Stimulated activated CD8-positive, alpha-beta memory T cell treated with anti-CD3 and anti-CD28 coated beads, Interleukin-2, amount 100 ng/mL, for 1 hour (primary cell): Measurements from ENCODE around the gene GLI3.

ENCODE experiments used
- DNase-seq, 2 donors: peaks; one replicate each; pipeline ENCODE4 v3.0.0-alpha.2; 2020; ENCODE audit warnings: low read depth in 2 of 2

GLI3 gene

DNA sequence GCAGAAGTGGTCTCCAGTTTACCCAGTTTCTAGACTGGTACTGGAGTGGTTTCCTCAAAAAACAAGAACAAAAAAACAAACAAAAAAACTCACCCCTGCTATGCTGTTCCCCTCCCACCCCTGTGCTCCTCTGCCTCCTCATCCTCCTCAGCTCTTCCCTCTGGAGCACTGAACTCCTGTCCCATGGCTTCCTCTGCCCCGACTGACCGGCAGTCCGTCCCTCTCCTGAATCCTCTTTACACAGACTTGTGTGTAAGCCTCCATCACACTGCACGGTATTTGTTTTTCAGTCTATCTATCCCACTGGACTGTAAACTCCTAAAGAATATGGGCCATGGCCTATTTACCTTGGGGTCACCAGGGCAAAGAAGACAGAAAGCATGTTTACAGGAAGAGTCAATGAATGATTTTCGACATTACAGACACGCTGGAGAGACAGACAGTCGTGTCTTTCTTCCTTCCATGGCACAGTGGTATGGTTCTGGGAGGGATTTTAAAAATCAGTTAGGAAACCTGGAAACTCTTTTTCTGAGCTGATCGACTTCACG is 265.3 kb downstream of the GLI3 start:
- no peak for DNase-seq

DNA sequence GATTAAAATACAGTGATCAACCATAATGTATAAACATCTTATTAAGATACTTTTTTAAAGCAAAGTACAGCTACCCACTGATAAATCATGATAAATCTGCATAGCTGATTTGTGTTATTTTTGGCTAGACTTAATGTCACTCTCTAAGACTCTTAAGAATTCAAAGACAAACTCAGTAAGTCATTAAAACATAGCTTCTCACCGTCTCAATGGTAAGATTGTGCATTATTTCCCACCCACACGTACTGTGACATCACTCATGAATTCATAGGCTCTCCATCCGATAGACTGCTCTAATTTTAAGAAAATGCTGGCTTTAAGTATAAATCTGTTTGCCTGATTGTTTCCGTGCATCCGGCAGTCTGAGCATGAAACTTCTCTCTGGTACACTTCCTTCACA is 266.1 kb downstream of the GLI3 start:
- DNase-seq, result no peak

DNA sequence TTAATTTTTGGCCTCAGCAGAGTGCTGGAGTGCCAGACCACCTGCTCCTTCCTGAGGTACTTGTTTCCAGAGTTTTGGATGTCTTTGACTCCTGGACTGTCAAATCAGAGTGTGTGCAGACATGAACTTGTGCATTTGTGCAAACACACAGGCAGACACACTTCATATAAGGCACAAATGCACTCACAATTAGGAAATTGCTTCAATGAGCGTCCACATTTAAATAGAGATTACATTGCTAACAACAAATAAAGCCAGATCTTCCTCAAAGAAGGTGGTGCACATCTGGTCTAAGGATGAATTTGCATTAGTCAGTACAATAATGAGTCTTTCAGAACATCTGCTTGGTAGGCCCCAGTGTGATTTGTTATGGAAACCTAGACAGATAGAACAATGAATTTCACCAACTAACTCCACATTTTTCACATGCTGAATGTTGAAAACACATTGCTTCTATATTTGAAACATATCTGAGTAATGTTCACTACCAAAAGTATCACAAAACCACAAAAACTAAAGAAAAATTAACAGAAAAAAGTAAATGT is 267.4 kb downstream of the GLI3 start:
- DNase-seq, result no peak

DNA sequence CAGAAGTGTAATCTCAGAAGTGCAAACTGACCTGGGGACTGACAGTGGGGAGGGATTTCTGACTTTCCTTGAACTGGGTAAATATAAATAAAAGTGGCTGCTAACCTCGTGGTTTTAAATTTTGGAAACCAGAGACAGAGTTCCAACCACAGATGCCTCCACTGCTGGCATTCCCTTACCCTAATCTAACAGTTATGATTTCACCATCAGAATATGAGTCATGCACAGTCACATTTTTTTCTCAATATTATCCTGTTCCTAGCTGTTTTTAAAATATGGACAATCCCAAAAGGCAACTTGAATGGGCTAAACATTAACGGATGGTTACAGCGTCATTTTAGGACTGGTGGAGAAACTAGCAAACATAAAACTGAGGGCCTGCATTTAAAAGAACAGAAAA is 269.9 kb downstream of the GLI3 start:
- DNase-seq, result no peak

DNA sequence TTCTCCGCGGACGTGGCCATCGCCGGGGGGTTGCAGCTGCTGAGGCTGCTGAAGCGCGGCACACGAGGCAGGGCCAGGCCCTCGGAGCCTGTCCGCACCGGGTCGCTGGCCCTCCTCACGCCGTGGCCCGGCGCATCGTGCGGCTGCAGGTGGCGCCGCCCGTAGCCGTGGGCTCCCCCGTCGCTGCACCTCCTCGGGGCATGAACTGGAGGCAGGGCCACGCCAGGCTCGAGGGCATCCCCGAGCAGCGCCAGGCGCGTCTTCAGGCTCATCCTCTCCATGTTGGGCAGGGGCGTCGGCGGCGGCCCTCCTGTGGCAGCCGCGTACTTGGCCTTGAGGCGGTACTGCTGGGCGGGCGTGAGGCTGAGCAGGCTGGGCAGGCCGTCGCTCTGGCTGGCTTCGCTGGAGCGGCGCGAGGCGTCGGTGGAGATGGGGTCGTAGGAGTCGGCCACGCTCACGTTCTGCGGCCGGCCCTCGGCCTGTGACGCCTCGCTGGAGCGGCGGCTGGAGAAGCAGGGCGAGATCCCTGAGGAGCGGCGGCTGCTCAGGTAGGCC is 271.0 kb downstream of the GLI3 start:
- no peak for DNase-seq

DNA sequence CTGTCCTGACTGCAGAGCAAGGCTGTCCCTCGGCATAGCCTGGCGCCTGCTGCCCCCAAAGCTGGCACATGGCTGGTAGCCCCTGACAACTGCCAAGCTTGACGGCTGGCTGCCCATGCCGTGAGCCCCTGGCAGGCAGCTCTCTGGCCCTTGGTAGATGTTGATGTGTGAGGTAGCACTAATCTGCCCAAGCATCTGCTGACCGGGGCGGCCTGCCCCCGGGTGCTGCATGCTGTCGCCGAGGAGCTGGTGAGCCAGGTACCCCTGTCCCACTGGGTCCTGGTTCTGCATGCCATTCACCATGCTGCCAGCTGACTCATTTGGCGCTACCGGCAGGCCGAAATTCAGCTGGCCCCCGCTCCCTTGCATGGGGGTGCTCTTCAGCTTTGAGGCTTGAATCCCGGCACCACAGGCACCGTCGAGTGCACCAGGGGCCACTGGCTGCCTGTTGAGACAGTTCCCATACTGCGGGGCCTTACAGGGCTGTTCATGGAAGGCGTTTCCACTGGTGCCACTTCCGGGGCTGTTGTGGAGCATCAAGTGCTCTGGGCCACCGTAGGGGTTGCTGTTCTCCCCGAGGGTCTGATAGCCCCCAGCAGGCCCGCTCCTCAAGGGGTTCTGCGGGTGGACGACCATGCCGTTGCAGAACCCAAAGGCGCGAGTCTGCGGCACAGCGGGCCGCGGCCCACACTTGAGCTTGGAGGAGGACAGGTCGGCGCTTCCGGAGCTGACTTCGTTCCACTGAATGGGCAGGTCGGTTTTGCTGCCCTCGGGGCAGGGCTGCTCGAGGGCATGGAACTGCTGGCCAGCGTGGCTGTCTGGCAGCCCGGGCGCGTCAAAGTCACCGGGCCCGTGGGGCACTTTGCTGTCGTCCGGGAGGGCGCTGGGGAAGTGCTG is 271.9 kb downstream of the GLI3 start:
- no peak for DNase-seq

DNA sequence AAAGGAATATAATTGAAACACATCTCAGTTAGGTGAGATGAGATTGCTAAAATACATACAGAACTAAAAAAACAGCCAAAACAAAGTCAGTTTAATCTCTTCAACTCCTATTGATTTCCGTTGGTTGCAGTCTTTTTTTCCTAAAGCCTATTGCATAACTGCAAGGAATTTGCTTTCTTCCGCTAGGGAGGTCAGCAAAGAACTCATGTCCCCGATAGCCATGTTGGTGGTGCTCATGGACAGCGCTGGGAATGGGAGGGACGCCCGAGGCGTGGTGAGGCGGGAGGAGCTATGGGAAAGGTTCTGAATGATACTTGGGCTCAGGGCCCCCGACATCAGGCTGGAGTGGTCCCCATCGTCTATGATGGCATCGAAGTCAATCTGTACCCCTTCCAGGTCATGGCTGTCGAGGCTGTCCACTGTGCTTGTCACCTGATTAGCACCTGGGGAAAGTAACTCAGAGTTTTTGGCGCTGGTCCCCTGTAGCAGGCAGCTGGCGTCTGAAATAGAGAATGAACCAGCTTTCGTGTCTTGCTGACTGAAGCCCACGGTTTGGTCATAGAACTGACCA is 272.7 kb downstream of the GLI3 start:
- DNase-seq, result no peak

DNA sequence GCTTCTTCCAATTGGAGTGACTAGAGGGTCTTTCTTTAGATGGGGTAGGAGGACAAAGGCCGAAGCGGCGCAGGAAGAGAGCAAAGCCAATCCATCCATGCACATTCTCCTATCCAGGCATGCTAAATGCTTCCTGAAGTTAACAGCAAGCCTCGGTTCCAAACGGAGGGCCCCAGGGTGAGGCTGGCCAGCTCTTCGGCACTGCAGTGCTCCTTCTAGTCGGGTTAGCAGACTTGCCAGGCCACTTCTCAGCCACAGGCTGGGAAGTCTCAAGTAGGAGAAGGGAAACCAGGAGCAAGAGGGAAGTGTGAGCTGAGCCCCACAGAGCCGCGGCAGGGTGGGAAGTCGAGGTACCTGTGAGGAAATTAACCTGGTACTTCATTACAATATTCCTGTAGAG is 280.3 kb downstream of the GLI3 start:
- no peak for DNase-seq

DNA sequence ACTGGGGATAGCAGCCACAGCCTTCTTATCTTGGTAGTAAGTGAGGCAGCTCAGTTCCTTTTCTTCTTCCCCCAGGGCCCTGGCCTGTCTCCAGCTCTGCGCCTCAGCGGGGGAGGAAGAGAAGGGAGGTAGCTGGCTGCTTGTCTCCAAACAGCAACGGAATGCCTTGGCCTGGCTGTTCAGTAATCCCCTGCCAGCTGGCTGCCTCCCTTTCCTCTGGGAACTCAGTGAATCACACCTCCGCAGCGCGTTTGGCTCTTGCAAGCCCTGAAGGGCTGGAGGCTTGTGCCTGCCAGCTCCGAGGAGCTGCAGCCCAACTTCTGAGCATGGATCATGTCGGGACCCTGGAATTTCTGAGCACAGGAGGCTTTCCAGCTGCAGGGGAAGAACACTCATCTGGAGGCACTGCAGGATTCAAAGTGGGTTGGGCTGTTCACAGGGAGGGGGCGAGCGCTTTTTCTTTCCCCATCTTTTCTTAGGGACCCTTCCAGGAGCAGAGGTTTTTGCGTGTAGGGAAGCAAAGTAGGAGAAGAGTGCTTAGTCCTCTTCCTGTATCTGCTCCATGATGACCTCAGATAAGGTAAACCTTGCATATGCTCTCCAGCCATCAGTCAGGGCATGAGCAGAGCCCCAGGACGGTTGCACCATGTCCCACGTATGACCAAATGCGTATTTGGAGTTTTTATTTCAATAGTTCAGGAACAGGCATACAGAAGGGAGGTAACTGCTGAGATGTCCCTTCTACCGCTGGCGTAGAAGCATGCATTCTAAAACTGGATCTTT is 280.9 kb downstream of the GLI3 start:
- no peak for DNase-seq

DNA sequence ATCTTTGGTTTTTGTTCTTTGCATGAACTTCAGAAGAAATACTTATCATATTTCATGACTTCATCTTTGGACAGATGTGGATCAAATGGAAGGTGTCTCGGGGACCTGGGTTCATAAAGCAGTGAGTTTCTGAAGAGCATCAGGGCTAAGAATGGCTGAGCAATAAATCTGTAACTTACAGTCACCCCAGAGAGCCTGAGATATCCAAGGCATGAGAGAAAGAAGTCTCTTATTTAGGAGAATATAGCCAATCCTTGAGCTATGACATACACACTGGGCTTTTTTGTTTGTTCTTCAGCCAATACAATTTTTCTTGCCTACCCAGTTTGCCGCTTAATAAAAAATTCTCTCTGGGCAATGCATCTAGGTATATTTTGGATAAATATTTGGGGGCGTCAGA is 281.6 kb downstream of the GLI3 start:
- no peak for DNase-seq

DNA sequence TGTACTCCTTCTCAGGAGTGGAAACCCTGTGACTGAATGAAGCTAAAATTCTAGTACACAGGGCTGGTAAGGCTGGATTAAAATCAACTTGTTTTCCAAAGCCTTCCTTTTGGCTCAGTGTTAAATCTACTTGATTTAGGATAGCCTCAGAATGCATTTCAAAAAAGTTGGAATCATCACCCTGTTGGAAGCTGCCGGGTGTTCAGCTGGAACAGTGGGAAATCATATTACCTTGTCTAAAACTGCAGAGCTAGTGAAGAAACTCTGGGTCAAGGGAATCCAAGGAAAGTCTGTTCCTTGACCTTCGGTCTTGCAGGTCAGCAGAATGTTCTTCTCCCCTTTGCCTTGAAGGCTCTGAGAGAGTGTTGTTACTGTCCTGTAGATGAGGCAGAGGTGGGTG is 282.0 kb downstream of the GLI3 start:
- no peak for DNase-seq

DNA sequence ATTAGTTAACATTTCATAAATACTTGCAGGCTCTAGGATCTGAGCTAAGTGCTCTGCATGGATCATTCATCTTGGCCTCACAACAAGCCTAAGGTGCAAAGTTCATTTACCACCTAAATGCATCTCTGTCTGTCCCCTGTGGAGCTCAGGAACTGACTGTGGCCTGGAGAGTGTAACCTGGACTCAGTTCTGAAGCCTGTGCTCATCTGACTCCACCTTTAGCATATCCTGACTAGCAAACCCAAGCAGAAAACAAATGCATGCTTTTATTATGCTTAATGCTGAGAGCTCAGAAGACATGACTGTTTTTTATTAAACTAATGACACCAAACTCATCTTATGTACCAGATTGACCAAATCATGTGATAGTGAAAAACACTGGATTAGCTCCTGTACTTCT is 288.5 kb downstream of the GLI3 start:
- DNase-seq, result no peak

DNA sequence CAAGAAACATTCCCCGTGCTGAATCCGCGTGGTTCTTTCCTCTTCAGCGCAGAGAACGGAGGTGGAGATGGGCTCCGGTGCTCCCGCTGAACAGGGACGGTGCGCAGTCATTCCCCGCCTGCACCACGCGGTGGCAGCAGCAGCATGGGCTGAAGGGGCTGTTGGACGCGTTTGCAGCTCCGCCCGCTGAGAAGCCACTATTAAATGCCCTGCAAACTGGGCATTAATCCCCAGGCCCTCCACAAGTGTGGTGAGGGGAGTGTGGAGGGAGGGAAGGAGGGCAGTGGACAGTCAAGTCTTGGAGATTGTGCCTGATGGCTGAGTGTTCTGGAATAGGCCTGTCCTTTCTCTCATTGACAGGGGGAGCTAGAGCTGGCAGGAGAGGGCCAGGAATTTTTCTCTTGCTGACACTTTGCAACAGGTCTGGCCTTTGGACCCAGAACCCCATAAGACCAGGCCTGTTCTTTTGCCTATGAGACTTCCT is 293.9 kb downstream of the GLI3 start:
- peak; percentile 29 to 37 for DNase-seq

DNA sequence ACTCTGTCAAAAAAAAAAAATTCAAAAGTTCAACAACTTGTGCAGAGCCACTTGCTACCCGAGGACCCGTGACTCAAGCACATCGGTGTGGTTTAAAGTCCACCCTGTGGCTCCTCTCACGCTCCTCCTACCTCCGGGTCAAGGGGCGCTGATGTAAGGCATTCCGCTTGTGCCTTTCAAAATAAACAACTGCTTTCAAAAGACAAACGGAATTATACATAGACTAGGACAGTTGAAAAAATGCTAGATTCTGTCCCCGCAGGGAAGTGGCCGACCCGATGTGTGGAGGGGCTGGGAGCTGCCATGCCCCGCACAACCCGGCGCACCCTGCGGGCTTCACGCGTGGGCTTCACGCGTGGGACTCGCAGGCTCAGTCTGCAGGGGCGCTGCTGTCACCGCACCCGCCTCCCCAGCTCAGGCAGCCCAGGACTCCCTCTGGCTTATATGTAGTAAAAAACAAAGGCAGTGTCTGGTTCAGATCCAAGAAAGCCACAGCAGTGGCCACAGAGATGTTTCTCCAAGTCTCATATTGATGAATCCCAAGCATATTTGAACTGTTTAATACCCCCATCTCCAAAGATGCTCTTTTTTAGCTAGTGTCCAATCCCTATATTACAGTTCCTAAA is 294.4 kb downstream of the GLI3 start:
- no peak for DNase-seq

DNA sequence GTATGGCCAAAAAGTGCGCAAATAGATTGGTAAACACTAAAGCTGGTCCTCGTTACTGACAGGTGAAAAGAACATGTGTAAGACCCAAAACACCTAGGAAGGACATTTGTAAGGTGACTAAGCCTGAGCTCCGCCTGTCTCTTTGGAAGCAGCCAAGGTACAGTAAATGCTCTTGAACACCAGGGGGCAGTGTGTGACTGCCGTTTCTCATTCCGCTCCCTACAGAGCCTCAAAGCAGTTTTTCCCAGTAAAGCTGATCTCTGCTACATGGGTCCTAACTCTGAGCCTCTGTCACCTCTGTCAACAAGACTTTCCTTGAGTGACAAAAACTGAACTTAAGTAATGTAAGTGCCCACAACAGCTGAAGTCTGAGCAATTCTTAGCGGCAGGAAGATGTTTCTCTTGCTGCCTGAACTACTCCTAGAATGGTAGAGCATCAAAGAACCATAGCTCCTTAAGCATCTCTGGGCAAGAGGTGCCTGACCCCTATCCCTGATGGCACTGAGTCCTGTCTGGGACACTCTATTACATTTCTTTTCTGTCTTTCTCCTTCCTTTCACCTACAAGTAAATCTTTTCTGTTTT is 296.2 kb downstream of the GLI3 start:
- peak in 1 of 2 donors; percentile 15 for DNase-seq

DNA sequence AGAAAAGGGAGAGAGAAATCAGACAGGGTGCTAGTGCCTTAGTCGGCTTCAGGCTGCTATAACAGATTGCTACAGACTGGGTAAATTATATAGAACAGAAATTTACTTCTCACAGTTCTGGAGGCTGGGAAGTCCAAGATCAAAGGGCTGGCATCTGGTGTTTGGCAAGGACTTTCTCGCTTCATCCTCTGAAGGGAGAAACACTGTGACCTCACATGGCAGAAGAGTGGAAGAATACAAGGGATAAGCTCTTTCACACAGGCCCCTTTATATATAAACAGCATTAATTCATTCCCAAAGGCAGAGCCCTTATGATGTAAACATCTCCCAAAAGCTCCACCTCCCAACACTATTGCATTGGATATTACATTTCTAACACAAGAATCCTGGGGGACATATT is 298.6 kb downstream of the GLI3 start:
- no peak for DNase-seq

DNA sequence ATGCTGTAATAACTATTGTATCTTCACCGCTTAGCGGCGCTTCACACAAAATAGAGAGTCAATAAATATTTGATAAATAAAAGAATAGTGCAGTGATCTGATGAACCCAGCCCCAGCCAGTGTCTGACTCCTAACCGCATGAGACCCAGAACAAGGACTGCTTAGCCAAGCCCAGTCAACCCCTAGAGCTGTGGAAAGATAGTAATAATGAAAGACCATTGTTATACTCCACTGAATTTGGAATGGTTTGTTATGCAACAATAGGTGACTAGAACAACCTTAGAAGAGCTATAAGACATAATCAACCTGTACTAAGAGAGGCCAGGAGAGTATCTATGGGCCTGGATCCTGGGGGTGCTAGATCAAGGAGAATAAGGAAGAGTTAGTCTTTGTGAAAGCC is 303.6 kb downstream of the GLI3 start:
- DNase-seq, result no peak

DNA sequence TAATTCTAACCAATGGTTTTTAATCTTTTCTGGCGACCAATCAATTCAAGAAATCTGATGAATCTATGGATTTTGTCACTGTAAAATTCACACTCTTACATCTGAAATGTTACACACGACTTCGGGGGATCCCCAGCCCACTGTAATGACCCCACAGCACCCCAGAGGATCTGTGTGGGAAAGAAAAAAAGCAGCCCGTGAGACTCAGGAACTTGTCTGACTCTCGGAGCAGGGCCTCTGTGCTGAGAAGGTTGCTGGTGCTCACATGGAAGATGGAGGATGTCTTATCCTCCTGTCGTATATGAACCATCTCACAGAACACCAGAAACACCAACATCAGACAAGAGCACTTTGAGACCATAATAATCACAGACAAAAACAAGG is 305.8 kb downstream of the GLI3 start:
- DNase-seq, result no peak

DNA sequence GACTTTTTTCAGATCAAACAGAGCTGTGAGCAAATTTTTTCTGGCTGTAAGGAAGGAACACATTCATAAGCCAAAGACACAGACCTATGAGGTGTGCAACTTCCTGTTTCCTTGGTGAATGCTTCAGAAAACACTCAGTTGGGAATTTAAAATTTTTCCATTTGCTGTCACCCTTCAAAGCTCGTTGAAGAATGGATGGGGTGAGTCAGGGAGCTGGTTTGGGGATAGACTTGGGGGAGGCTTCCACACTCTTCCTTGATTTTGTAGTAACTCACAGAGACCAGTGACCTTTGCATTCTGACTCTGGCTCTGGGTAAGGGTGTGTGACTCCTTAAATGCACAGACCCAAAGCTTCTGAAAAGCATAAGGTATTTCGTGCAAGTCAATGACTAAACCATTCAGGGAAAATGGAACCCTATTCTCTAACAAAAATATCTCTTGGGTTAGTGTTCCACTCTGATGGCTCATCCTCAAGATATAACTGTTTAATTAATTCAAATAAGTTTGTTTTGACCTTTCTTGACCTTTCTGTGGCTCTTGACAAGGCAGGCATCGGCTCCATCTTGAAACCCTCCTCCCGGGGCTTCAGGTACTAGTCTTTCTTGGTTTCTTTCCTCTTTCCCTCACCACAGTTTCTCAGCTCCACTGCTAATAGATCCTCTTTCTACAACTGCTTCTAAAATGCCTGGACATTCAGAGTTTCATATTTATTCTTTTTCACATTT is 306.3 kb downstream of the GLI3 start:
- DNase-seq, result no peak

DNA sequence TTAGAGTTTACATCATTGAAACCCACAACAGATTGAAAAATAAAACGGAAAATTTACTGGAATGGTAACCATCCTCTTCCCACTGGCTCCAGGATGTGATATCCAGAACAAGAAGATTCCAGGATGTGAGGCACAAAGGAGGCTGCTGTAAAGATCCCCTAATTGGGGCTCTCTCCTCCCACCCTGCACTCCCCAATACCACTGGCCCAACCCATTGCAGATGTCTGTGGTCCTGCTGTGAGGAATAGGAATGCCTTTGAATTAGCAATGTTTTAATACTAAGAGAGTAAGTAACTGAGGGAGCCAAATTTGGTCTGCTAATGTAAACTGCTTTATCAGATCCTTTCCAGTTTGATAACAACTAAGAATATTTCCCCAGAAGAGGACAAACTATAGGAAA is 308.2 kb downstream of the GLI3 start:
- DNase-seq, result no peak
